Measurements from ENCODE around the gene ZBTB12.
A peak's percentile ranks its signal among the peaks of the same experiment; 100 is the strongest.

Gene ZBTB12

DNA sequence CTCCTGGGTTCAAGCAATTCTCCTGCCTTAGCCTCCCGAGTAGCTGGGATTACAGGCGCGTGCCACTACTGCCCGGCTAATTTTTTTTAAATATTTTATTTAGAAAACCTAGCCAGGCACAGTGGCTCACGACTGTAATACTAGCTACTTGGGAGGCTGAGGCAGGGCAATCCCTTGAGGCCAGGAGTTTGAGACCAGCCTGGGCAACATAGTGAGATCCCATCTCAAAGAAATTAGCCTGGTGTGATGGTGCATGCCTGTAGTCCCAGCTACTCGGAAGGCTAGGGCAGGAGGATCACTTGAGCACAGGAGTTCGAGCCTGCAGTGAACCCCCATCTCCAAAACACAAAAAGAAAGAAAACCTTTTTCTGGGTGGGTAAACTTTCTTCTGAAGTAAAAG lies 25.5 kb downstream of the ZBTB12 start:
- TF ChIP-seq, protein P1, sequence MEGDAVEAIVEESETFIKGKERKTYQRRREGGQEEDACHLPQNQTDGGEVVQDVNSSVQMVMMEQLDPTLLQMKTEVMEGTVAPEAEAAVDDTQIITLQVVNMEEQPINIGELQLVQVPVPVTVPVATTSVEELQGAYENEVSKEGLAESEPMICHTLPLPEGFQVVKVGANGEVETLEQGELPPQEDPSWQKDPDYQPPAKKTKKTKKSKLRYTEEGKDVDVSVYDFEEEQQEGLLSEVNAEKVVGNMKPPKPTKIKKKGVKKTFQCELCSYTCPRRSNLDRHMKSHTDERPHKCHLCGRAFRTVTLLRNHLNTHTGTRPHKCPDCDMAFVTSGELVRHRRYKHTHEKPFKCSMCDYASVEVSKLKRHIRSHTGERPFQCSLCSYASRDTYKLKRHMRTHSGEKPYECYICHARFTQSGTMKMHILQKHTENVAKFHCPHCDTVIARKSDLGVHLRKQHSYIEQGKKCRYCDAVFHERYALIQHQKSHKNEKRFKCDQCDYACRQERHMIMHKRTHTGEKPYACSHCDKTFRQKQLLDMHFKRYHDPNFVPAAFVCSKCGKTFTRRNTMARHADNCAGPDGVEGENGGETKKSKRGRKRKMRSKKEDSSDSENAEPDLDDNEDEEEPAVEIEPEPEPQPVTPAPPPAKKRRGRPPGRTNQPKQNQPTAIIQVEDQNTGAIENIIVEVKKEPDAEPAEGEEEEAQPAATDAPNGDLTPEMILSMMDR (IDR thresholded peaks at IDR 0.05; ENCODE audit: control insufficient read depth, extremely low read depth, insufficient read depth): no peak
- H3K4me3 ChIP-seq (ENCODE audit: low read depth, low read length): peak overlapping the region; percentile 63
- no peak for DNase-seq (ENCODE audit: low read depth)

DNA sequence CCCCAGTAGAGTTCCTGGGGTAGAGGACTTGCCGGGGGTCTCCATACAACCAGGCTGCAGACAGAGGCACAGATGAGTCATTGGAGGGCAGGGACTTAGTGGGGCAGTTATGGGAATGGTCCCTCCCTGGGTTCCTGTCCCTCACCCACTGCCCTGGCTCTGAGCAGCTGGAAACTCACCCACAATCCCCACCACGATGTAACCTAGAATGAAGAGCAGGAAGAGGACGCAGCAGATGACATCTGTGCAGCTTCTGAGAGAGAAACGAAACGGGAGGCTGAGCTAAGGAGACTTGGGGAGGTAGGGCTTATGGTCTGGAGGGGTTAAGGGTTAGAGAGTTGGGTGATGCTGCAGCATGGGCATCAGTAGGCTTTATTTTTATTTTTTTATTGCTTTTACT lies 26.0 kb downstream of the ZBTB12 start:
- peak overlapping the region; percentile 35 for H3K4me3 ChIP-seq (ENCODE audit: low read depth, low read length)
- TF ChIP-seq, protein P1 (IDR thresholded peaks at IDR 0.05; ENCODE audit: control insufficient read depth, extremely low read depth, insufficient read depth): no peak
- DNase-seq (ENCODE audit: low read depth): no peak

GRCh38 chr6:31874836-31875572 lies 26.9 kb downstream of the ZBTB12 start:
- H3K4me3 ChIP-seq (ENCODE audit: low read depth, low read length): peak overlapping the region; percentile 35
- TF ChIP-seq, protein P1 (IDR thresholded peaks at IDR 0.05; ENCODE audit: control insufficient read depth, extremely low read depth, insufficient read depth): no peak
- DNase-seq (ENCODE audit: low read depth): peak; percentile 99

- no peak for DNase-seq (ENCODE audit: low read depth)
- no peak overlapping the region for H3K4me3 ChIP-seq (ENCODE audit: low read depth, low read length)
- TF ChIP-seq, protein P1 (IDR thresholded peaks at IDR 0.05; ENCODE audit: control insufficient read depth, extremely low read depth, insufficient read depth): no peak
These were observed 27.7 kb downstream of the ZBTB12 start for GRCh38 chr6:31874084-31874670.

GRCh38 chr6:31871046-31871659 lies 30.7 kb downstream of the ZBTB12 start:
- H3K4me3 ChIP-seq (ENCODE audit: low read depth, low read length): no peak overlapping the region
- DNase-seq (ENCODE audit: low read depth): no peak
- TF ChIP-seq, protein P1 (IDR thresholded peaks at IDR 0.05; ENCODE audit: control insufficient read depth, extremely low read depth, insufficient read depth): no peak

DNA sequence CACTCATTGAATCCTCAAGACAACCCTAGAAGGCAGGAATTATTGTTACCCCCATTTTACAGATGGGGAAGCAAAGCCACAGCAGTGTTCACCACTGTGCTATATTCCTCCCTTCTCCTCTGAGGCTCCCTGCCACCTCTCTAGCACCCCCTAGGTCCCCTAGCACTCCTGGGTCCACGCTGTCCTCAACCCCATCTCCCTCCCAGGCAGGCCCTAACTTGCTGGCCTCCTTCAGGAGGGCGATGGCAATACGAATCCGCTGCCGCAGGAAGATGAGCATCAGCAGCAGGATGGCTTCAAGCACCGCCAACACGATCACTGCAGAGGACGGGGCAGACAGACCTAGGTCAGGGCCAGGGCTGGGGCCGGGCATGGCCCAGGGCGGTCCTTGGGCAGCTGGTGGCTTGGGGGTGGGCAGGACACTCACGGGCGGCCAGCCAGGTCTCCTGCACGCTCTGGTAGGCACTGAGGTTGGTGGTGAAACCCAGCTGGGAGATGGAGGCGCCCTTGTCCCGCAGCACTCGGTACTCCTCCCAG lies 31.4 kb downstream of the ZBTB12 start:
- DNase-seq (ENCODE audit: low read depth): no peak
- no peak overlapping the region for H3K4me3 ChIP-seq (ENCODE audit: low read depth, low read length)
- TF ChIP-seq, protein P1 (IDR thresholded peaks at IDR 0.05; ENCODE audit: control insufficient read depth, extremely low read depth, insufficient read depth): no peak
